ENCODE results near the gene PON3. TPM values are rescaled to one million over a fixed set of nuclear protein-coding genes. Genes with fewer than 3 reads are reported as not detected.

Gene PON3
- total and polyA plus RNA-seq, 2 of the 13 experiments (the other 11 are each of a cell fraction or from before 2014, with no cell fraction given): 23.6 to 37.8 TPM

GRCh38 chr7:95396136-95397032 lies at the start of gene PON3 (continued):
- TF ChIP-seq ZNF709 (CRISPR knock-in tag; IDR thresholded peaks at IDR 0.05) (peak; percentile 79), ZNF766 (CRISPR knock-in tag; IDR thresholded peaks at IDR 0.05; ENCODE audit: borderline replicate concordance) (no peak), E2F5 (CRISPR knock-in tag; conservative IDR thresholded peaks at IDR 0.05) (no peak), GTF2F1 (IDR thresholded peaks at IDR 0.05; ENCODE audit: low read length) (no peak), ZNF7 (CRISPR knock-in tag; IDR thresholded peaks at IDR 0.05) (no peak), AGO2 (optimal IDR thresholded peaks at IDR 0.05; ENCODE audit: low read depth, low read length) (peak; percentile 33), ZNF138 (CRISPR knock-in tag; IDR thresholded peaks at IDR 0.05; ENCODE audit: low read depth) (no peak), TSC22D2 (CRISPR knock-in tag; IDR thresholded peaks at IDR 0.05; ENCODE audit: borderline replicate concordance) (peak; percentile 75; the same call in 1 of the 2 replicates), YEATS4 (CRISPR knock-in tag; IDR thresholded peaks at IDR 0.05; ENCODE audit: borderline replicate concordance) (peak; percentile 86), PHB2 (IDR thresholded peaks at IDR 0.05; ENCODE audit: partially characterized antibody) (no peak), KLF16 (CRISPR knock-in tag; IDR thresholded peaks at IDR 0.05) (0 out of 4 replicates have a peak, but pooled peaks of 1 of the 2 experiments have one; percentile 40), SALL1 (CRISPR knock-in tag; IDR thresholded peaks at IDR 0.05) (peak; percentile 69), HNRNPH1 (optimal IDR thresholded peaks at IDR 0.05; ENCODE audit: low read depth, low read length) (no peak), HOXA7 (CRISPR knock-in tag; IDR thresholded peaks at IDR 0.05) (no peak), FOXC1 (CRISPR knock-in tag; IDR thresholded peaks at IDR 0.05; ENCODE audit: borderline replicate concordance) (peak; percentile 71), NFE2L2 (IDR thresholded peaks at IDR 0.05; ENCODE audit: low read length) (no peak), ZNF879 (CRISPR knock-in tag; IDR thresholded peaks at IDR 0.05) (peak; percentile 53; the same call in 1 of the 2 replicates), PLRG1 (conservative IDR thresholded peaks at IDR 0.05) (no peak), NFYB (CRISPR knock-in tag; IDR thresholded peaks at IDR 0.05) (peak; percentile 52), ZKSCAN1 (IDR thresholded peaks at IDR 0.05; ENCODE audit: low read length) (no peak), PHF5A (CRISPR knock-in tag; IDR thresholded peaks at IDR 0.05; ENCODE audit: low read depth, unreplicated experiment) (no peak)
- TF ChIP-seq, protein P1, sequence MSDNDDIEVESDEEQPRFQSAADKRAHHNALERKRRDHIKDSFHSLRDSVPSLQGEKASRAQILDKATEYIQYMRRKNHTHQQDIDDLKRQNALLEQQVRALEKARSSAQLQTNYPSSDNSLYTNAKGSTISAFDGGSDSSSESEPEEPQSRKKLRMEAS (IDR thresholded peaks at IDR 0.05): peak; percentile 73
- TF ChIP-seq, protein P2, sequence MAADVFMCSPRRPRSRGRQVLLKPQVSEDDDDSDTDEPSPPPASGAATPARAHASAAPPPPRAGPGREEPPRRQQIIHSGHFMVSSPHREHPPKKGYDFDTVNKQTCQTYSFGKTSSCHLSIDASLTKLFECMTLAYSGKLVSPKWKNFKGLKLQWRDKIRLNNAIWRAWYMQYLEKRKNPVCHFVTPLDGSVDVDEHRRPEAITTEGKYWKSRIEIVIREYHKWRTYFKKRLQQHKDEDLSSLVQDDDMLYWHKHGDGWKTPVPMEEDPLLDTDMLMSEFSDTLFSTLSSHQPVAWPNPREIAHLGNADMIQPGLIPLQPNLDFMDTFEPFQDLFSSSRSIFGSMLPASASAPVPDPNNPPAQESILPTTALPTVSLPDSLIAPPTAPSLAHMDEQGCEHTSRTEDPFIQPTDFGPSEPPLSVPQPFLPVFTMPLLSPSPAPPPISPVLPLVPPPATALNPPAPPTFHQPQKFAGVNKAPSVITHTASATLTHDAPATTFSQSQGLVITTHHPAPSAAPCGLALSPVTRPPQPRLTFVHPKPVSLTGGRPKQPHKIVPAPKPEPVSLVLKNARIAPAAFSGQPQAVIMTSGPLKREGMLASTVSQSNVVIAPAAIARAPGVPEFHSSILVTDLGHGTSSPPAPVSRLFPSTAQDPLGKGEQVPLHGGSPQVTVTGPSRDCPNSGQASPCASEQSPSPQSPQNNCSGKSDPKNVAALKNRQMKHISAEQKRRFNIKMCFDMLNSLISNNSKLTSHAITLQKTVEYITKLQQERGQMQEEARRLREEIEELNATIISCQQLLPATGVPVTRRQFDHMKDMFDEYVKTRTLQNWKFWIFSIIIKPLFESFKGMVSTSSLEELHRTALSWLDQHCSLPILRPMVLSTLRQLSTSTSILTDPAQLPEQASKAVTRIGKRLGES (CRISPR knock-in tag; IDR thresholded peaks at IDR 0.05; ENCODE audit: borderline replicate concordance): 0 out of 2 replicates have a peak, but pooled peaks have one; percentile 43
- TF ChIP-seq, protein P3, sequence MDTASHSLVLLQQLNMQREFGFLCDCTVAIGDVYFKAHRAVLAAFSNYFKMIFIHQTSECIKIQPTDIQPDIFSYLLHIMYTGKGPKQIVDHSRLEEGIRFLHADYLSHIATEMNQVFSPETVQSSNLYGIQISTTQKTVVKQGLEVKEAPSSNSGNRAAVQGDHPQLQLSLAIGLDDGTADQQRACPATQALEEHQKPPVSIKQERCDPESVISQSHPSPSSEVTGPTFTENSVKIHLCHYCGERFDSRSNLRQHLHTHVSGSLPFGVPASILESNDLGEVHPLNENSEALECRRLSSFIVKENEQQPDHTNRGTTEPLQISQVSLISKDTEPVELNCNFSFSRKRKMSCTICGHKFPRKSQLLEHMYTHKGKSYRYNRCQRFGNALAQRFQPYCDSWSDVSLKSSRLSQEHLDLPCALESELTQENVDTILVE (CRISPR knock-in tag; IDR thresholded peaks at IDR 0.05): no peak
- TF ChIP-seq, protein P4, sequence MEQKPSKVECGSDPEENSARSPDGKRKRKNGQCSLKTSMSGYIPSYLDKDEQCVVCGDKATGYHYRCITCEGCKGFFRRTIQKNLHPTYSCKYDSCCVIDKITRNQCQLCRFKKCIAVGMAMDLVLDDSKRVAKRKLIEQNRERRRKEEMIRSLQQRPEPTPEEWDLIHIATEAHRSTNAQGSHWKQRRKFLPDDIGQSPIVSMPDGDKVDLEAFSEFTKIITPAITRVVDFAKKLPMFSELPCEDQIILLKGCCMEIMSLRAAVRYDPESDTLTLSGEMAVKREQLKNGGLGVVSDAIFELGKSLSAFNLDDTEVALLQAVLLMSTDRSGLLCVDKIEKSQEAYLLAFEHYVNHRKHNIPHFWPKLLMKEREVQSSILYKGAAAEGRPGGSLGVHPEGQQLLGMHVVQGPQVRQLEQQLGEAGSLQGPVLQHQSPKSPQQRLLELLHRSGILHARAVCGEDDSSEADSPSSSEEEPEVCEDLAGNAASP (CRISPR knock-in tag; IDR thresholded peaks at IDR 0.05; ENCODE audit: borderline replicate concordance): peak; percentile 40; the same call in 1 of the 2 replicates

All from HepG2 (cell line).